Measurements from ENCODE around the gene LRRC7.

Gene LRRC7

DNA sequence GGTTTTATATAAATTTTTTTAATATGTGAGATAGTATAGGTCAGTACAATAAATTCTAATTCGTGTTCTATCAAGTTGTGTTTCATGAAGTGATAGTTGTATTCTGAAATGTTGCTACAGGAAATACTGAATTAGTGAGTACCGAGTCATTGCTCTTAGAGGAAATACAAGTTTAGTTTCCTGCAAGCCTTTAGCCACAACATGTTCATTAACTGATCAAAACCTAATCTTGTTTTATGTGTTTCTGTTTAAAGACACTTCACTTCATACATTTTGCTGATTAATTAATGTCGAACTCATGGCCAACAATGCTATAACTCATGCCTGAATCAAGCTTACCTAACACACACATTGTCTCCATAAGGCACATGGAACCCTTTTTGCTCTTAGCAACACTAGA is 43.6 kb downstream of the LRRC7 start:
- no peak overlapping the region for H3K27ac ChIP-seq
- ChIA-PET CTCF (no interaction called here), POLR2A (ENCODE audit: low non-redundant PET) (no interaction called here)
- TF ChIP-seq, protein P1, sequence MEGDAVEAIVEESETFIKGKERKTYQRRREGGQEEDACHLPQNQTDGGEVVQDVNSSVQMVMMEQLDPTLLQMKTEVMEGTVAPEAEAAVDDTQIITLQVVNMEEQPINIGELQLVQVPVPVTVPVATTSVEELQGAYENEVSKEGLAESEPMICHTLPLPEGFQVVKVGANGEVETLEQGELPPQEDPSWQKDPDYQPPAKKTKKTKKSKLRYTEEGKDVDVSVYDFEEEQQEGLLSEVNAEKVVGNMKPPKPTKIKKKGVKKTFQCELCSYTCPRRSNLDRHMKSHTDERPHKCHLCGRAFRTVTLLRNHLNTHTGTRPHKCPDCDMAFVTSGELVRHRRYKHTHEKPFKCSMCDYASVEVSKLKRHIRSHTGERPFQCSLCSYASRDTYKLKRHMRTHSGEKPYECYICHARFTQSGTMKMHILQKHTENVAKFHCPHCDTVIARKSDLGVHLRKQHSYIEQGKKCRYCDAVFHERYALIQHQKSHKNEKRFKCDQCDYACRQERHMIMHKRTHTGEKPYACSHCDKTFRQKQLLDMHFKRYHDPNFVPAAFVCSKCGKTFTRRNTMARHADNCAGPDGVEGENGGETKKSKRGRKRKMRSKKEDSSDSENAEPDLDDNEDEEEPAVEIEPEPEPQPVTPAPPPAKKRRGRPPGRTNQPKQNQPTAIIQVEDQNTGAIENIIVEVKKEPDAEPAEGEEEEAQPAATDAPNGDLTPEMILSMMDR (conservative IDR thresholded peaks at IDR 0.05; ENCODE audit: low read depth) = no peak
- no peak for DNase-seq (ENCODE audit: low spot score)

DNA sequence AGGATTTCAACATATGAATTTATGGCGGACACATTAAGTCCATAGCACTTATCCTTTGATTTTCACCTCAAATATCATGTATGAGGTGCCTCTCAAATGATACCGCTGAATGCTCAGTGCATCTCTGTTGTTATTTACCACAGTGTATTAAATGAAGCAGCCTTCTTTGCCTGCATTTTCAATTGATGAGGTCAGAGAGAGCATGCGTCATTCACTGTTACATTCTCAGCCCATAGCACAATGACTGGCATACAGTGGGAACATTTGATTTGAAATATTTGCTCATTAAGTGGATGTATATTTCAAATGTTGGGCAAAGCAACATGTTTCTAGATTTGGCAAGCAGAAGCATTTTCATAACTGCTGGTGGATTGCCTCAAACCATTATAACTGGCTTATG is 45.7 kb downstream of the LRRC7 start:
- H3K27ac ChIP-seq = no peak overlapping the region
- DNase-seq (ENCODE audit: low spot score) = no peak
- TF ChIP-seq, protein P1 (conservative IDR thresholded peaks at IDR 0.05; ENCODE audit: low read depth) = no peak
- ChIA-PET POLR2A (ENCODE audit: low non-redundant PET) (no interaction called here), CTCF (no interaction called here)

DNA sequence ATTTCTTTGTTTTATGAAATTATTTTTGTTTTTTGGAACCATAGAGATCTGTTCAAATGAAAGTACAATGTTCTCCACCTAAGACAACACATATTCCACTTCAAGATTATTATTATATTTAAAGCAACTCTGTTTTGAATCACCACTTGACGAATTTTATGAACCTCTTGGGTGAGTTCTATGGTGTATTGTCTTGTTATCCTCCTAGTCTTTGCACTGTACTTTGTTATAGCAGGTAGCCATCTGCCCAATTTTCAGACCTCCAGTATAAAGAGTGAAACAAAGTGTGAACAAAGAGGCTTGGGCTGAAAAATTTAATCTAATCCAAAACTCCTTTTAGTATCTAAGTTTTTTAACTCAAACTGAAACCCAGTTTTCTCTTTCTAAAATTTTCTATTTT is 71.0 kb downstream of the LRRC7 start:
- TF ChIP-seq, protein P1 (conservative IDR thresholded peaks at IDR 0.05; ENCODE audit: low read depth) = no peak
- POLR2A ChIA-PET (ENCODE audit: low non-redundant PET) = no interaction called here
- CTCF ChIA-PET = no interaction called here
- H3K27ac ChIP-seq = no peak overlapping the region
- DNase-seq (ENCODE audit: low spot score) = no peak

DNA sequence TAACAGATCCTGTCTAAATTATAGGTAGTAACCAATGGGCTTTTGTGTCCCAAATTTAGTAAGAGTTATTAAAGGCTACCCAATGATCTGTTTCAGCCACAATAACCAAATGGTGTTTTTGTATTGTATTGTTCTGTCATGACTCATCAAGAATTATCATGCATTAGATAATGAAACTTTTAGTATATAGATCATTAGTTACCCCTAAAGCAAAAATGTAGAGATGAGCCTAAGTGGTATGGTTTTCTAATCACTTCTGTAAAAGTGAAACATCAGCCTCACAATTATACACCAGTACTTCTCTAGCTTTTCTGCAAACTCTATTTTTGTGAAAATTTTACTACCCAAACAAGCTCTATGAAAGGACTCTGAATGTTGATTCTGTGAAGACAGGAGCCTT is 71.4 kb downstream of the LRRC7 start:
- no peak overlapping the region for H3K27ac ChIP-seq
- POLR2A ChIA-PET (ENCODE audit: low non-redundant PET) = no interaction called here
- CTCF ChIA-PET = no interaction called here
- TF ChIP-seq, protein P1 (conservative IDR thresholded peaks at IDR 0.05; ENCODE audit: low read depth) = no peak
- DNase-seq (ENCODE audit: low spot score) = no peak

DNA sequence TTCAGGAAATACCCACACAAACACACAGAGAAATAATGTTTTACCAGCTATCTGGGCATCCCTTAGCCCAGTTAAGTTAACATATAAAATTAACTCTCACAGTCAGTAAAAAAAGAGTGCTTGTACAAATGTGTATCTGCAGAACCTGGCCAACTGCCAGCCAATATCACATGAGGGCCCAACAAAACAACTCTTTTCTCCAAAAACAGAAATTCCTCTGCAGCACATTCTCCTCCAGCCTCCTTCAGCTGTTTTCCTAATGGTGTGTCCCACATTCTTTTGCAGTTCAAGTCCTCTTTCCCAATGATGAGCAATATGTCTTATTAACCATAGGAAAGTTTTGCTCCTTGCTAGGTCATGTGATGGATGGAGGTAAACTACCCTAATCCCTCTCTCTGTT is 75.5 kb downstream of the LRRC7 start:
- no peak for DNase-seq (ENCODE audit: low spot score)
- CTCF ChIA-PET = no interaction called here
- POLR2A ChIA-PET (ENCODE audit: low non-redundant PET) = no interaction called here
- TF ChIP-seq, protein P1 (conservative IDR thresholded peaks at IDR 0.05; ENCODE audit: low read depth) = no peak
- no peak overlapping the region for H3K27ac ChIP-seq

DNA sequence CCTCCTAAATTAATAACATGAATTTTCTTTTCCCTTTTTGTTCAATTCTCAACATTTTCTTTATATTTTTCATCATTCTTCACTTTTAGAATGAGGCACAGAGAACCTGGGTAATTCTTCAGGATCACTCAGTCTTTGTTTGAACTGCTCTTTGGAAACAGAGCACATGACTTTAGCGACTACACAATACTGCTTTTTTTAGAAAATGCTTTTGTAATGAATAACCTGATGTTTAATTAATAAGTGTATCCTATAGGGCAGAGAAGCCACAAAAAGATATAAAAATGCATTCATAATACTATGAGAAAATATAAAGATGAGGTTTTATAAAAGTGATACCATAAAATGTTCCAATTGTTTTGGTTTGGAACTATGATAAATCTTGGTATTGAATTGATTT is 77.8 kb downstream of the LRRC7 start:
- DNase-seq (ENCODE audit: low spot score) = no peak
- POLR2A ChIA-PET (ENCODE audit: low non-redundant PET) = no interaction called here
- no peak overlapping the region for H3K27ac ChIP-seq
- TF ChIP-seq, protein P1 (conservative IDR thresholded peaks at IDR 0.05; ENCODE audit: low read depth) = no peak
- CTCF ChIA-PET = no interaction called here

DNA sequence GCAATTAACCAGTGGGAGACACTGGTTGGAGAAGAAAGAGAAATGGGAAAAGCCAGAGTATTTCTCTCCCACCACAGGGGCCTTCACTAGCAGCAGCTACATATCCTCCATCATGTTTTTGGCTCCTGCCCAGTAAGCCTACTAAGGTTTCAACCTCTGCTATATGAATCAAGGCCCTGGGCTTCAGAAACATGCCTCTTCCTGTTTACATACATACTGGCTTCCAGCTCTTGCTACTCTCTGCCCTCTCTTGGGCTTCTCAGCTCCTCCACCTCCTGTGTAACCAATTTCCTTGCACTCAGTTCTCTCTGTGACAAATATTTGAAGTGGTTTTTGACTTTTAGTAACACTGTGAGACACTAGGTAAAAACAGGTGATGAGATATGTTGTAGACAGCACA is 80.8 kb downstream of the LRRC7 start:
- H3K27ac ChIP-seq = no peak overlapping the region
- ChIA-PET POLR2A (ENCODE audit: low non-redundant PET) (no interaction called here), CTCF (interaction anchor here (0.5 to 0.6 kb wide), 3 partner anchors 131 to 254 kb away, joined by 3 read pairs; no protein-coding TSS in a partner anchor)
- TF ChIP-seq, protein P1 (conservative IDR thresholded peaks at IDR 0.05; ENCODE audit: low read depth) = no peak
- no peak for DNase-seq (ENCODE audit: low spot score)
